ENCODE results near the gene CHD6.

CHD6 gene

DNA sequence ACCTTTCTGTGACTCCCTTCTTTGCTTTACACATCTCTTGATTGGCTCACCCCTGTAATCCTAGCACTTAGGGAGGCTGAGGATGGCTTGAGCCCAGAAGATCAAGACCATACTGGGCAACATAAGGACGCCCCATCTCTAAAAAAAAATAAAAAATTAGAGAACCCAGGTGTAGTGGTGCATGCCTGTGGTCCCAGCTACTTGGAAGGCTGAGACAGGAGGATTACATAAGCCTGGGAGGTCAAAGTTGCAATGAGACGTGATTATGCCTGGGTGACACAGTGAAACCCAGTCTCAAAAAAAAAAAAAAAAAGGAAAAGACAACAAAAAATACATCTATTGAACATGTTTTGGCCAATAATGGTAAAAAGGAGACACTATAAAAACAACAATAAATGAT lies 37.8 kb downstream of the CHD6 start:
- DNase-seq (ENCODE audit: low read depth, low spot score): no peak

DNA sequence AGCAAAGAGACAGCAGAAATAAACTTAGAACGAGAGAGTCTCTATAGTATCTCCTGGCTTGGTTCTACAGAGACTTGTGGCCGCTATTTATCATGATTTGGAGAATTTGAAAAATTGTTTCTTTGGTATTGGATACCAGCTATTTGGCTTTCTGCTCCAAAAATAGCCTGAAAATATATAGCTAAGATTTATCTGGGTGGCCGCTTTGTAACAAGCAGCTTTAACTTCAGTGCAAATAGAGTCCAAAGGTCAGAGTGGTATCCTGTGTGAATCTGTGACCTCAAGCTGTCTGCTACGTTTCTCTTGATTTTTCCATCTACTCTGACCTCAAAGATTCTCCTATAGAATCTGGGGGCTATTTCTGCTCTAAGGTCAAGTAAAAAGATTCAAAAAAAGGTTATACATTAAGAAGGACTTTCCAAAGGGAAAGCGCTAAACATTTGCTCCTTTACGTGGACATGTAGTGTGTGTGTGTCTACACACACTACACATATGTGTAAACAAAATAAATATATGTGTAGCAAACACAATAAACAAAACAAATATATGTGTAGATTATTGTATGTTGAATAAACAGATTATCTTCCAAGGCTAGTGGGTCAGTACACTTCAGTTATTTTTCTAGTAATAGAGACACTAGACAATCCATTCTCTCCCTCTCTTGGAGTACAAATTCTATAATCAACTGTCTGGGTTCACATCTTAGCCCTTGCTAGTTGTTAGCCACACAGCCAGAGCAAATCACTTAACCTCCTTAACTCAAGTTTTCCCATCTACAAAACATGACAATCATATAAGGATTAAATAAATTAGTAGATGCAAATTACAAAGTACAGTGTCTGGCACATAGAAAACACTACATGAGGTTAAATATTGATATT lies 40.8 kb downstream of the CHD6 start:
- no peak for DNase-seq (ENCODE audit: low read depth, low spot score)

DNA sequence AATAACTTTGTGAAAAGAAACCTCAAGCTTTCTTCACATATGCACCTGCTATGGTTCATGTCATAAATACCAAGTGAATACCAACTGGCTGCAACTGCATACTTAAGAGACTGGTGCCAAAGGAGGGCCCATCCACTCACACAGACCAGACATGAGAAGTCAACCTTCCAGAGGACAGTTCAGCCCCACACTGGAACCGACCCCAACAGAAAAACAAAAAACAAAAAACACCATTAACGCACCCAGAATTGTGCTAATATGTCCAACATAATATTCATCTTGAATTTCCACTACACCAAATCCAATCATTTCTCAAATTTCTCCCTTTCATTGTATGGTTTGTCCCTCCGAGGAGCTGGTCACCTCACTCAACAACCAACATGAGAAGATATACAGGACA lies 42.8 kb downstream of the CHD6 start:
- DNase-seq (ENCODE audit: low read depth, low spot score): no peak

- DNase-seq (ENCODE audit: low read depth, low spot score): no peak
These were observed 43.3 kb downstream of the CHD6 start for GRCh38 chr20:41574802-41575389.

GRCh38 chr20:41573955-41574354 lies 44.2 kb downstream of the CHD6 start:
- DNase-seq (ENCODE audit: low read depth, low spot score): no peak

GRCh38 chr20:41572010-41572572 lies 46.1 kb downstream of the CHD6 start:
- no peak for DNase-seq (ENCODE audit: low read depth, low spot score)

GRCh38 chr20:41571006-41571405 lies 47.2 kb downstream of the CHD6 start:
- no peak for DNase-seq (ENCODE audit: low read depth, low spot score)

- DNase-seq (ENCODE audit: low read depth, low spot score): no peak
These were observed 47.6 kb downstream of the CHD6 start for GRCh38 chr20:41570557-41570956.

DNA sequence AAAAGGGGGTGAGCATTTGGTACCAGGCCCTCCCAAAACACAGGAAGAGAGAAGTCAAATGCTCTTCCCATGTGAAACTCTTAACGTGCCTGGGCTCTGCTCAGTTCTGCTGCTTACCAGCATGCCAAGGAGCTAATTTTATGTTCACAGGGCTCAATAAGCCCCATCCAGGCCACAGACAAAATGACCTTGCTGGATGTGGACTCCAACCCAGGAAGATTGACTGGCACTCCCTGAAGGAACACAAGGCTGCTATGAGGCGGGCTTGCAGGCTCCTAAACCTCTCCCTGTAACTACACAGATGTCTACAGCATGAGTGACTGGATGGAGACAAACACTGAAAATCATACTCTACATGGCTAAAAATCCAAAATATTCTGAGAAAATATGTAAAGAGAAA lies 50.6 kb downstream of the CHD6 start:
- DNase-seq (ENCODE audit: low read depth, low spot score): no peak

- no peak for DNase-seq (ENCODE audit: low read depth, low spot score)
These were observed 51.2 kb downstream of the CHD6 start for GRCh38 chr20:41566896-41567527.

GRCh38 chr20:41563087-41563486 lies 55.1 kb downstream of the CHD6 start:
- DNase-seq (ENCODE audit: low read depth, low spot score): no peak

GRCh38 chr20:41560970-41561369 lies 57.2 kb downstream of the CHD6 start:
- DNase-seq (ENCODE audit: low read depth, low spot score): no peak

GRCh38 chr20:41559658-41560057 lies 58.5 kb downstream of the CHD6 start:
- no peak for DNase-seq (ENCODE audit: low read depth, low spot score)

GRCh38 chr20:41553142-41553879 lies 64.9 kb downstream of the CHD6 start:
- no peak for DNase-seq (ENCODE audit: low read depth, low spot score)

DNA sequence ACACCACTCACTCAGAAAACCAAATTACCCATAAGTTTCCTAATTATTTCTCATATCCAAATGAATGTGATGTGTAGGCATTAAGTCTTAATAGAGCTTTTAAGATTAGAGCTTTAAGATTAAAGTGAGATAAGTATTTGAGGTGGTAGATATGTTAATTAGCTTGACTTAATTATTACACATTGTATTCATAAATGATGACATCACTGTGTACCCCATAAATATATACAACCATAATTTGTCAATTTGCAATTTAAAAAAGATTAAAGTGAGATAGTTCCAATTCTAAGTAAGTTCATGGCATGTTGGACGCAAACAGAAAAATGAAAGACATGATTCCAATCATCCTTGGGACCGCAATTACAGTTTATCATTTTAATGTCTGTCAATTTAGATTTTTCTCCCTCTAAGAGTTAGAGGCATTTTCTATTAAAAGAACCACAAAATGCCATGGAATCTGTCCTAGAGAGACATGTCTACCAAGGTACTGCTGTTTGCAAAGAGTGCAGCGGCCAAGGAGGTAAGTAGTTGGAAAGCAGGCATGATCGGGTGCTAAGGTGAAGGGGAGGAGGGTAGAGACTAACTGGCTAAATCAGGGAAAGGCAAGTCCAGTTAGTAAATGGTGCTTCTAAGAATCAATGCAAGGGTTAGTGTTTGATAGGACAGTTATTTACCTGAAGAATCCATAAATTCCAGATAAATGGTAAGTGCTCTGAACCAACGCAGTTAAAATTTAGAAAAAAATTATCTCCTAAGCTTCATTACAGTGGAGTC lies 65.7 kb downstream of the CHD6 start:
- no peak for DNase-seq (ENCODE audit: low read depth, low spot score)

DNA sequence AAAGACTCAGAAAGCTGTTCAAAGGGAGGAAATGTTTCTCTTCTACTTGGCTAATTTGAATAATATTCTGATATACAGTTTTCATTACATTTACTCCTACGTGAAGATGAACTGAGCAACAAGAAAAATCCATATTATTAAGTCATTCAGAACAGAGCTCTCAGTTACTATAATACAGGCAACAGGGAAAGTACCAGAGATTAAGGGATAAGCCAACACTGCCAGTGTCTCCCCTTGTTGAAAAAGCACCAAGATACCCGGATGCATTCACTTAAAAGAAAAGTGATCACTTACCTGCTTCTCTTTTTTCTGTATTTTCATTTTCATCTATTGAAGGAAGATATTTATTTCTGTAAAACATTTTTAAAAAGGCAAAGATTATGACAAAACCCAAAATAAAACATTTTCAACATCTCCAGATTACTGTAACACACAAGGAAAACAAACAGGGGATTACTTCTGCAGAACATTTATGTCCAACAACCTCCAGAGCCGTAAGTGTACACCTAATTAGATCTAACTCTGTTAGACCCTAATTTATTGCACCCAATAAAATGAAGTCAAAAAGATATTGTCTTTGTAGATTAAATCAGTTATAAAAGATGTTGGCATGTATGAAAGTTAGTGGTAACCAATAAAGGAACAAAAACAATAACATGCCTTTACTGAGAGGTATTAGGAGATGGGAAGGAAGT lies 67.0 kb downstream of the CHD6 start:
- no peak for DNase-seq (ENCODE audit: low read depth, low spot score)

GRCh38 chr20:41547221-41547620 lies 71.0 kb downstream of the CHD6 start:
- DNase-seq (ENCODE audit: low read depth, low spot score): no peak

GRCh38 chr20:41546535-41546934 lies 71.6 kb downstream of the CHD6 start:
- DNase-seq (ENCODE audit: low read depth, low spot score): no peak

DNA sequence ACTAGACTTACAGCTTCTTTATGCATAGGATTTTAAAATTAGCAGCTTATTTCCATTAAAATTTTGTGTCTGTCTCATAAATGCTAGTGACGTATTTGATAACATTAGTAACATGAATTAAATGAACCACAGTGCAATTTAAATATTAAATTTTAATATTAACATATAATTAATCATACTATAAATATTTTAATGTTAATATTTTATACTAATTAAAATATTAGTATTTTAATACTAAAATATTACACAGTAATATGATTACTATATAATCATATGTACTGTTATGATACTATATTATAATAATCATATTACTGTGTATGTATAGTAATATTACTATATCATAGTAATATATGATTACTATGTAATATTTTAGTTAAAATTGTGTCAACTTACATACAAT lies 73.7 kb downstream of the CHD6 start:
- no peak for DNase-seq (ENCODE audit: low read depth, low spot score)

DNA sequence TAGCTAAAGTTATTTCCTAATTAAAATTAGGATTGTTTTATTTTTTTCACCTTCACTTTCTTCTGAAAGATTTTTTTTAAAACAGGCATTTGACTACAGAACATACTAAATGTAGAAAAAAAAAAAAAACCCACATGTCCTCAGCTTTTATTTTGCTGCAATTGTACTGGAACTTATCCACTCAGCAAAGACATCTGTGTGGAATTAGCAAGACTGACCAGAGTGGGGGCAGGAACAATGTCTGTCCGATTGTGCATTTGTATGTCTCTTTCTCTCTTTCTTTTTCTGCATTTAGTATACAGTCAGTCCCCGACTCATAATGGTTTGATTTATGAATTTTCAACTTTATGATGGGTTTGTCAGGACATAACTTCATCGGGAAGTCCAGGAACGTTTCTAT lies 77.3 kb downstream of the CHD6 start:
- no peak for DNase-seq (ENCODE audit: low read depth, low spot score)

Measured in activated naive CD8-positive, alpha-beta T cell treated with anti-CD3 and anti-CD28 coated beads, Interleukin-2, amount 50 U/mL, for 16 hours (primary cell).